Erythroblast (primary cell): ENCODE data around the gene MIP.
"Not testable (repeated sequence)": the region's sequence is repeated elsewhere in the genome, so short reads cannot be mapped to it uniquely, and the experiment has no call there.

ENCODE experiments used
- DNase-seq, 2 experiments: peaks; one replicate each; lab custom pipeline; 2025; lab: John Stamatoyannopoulos, UW
- GATA1 ChIP-seq: IDR thresholded peaks from 2 replicates; pipeline ENCODE4 v1.6.1; 2011; ENCODE audit warnings: low read depth, mild to moderate bottlenecking, control low read depth, low read length, moderate library complexity
- POLR2A ChIP-seq: IDR thresholded peaks from 2 replicates; pipeline ENCODE4 v1.6.1; 2011; ENCODE audit warnings: mild to moderate bottlenecking, low read length

Gene MIP

DNA sequence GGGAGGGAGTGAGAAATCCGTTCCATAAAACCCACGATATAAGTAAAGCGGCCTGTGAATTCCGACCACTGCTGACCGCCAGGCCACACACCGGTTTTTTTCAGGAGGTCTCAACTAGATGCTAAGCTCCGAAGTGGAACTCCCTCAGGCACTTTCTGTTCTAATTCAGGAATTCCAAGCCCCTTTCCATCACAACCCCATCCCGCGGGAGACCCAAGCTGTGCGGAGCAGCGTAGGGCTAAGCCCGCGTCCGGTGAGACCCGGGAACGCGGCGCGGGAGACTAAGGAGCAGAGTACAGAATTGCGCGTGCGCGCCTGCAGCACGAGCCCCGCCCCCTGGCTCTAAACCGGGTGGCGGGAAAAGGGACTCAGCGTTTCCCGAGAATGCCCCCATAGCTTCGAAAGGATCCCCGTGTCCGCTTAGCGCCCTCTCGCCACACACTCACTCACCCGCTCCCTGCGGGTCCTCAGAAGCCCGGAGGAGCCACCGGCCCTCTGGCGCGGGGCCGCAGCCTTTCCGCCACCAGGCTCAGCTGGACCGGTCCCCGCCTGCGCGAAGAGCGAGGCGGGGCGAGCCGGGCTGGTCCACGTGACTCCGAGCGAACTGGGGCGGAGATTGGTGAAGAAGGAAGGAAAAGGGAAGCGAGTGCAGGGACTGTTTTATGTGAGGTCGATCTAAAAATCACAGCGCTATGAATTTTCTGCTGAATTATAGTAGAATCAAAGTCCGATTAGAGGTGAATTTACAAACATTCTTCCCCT, 5.4 kb downstream of the MIP start, which contains the start of gene TIMELESS:
TSS of gene TIMELESS (minus strand) at position 567 of the 762 bp plus-strand sequence. CDS start 15,256 bp downstream, outside the sequence.
- DNase-seq: peak; percentile 91 to 94
- TF ChIP-seq GATA1 (no peak), POLR2A (peak; percentile 95)

GRCh38 chr12:56443208-56443607, 11.2 kb downstream of the MIP start:
- DNase-seq: not testable (repeated sequence)

DNA sequence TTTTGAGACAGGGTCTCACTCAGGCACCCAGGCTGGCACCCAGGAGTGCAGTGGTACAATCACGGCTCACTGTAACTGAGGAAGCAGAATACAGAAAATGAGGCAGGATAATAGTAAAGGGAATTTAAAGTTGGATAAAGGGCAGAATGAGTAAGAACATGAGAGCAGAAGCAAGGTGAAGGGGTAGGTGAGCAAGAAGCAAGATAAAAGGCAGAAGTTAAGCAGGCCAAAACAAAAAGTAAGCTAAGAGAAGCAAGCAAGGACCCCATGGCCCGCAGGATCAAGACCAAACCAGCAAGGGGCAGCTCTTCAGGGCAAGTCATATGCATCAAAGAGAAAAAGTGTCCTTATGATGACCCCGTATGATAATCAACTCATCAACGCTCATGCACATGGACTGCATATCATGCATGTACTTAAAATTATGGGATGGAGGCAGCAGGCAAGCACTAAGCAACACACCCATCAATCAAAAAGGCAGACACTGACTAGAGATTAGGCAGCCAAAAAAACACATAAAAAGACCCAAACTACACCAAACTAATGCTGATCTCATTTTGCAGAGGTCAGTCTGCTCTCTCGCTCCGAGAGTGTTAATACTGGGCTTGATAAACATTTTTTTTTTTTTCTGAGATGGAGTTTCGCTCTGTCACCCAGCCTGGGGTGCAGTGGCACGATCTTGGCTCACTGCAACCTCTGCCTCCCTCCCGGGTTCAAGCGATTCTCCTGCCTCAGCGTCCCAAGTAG, 16.9 kb downstream of the MIP start:
- peak; percentile 83 to 91 for DNase-seq
- no peak for TF ChIP-seq GATA1
- TF ChIP-seq POLR2A: no peak

DNA sequence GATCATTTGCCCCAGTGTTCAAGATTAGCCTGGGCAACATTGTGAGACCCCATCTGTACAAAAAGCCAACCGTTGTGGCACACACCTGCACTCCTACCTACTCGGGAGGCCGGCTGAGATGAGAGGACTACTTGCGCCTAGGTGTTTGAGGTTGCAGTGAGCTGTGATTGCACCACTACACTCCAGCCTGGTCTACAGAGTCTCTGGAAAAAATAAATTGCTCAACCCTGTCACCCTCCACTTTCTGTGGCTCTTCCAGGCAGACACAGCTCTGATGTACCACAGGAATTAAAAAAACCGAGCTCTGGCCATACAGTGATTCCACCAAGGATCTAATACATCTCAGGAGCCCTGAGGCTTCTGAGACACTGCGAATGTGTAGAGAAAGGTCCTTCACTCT, 19.6 kb downstream of the MIP start:
- no peak for DNase-seq
- TF ChIP-seq GATA1 (no peak), POLR2A (no peak)

DNA sequence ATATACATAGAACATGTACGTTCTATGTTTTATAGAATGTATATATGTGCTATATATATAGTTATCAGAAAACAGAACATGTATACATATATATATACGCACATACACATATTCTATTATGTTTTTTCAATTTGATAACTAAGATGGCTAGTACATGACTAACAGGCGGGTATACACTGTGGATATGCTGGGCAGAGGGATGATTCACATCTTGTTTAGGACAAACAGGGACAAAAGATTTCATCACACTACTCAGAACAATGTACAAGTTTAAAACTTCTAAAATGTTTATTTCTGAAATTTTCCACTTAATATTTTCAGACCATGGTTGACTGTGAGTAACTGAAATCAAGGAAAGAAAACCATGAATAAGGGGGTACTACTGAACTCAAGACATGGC, 22.6 kb downstream of the MIP start:
- no peak for DNase-seq
- no peak for TF ChIP-seq GATA1
- TF ChIP-seq POLR2A: no peak

DNA sequence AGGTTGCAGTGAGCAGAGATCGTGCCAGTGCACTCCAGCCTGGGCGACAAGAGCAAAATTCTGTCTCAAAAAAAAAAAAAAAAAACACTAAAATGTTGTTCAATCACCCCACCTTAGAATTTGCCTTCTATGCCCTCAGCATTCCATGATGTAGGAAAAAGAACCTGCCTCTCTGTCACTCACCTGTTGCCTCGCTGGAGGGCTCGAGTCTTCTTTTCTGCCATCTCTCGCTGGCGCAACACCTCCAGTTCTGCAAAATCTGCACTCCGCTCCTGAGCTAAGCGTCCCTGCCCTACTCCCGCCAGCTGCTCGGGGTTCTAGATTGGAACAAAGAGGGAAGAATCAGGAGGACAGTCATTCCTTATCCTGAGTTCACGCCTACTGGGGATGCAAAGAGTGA, 23.2 kb downstream of the MIP start:
- TF ChIP-seq GATA1 (no peak), POLR2A (no peak)

DNA sequence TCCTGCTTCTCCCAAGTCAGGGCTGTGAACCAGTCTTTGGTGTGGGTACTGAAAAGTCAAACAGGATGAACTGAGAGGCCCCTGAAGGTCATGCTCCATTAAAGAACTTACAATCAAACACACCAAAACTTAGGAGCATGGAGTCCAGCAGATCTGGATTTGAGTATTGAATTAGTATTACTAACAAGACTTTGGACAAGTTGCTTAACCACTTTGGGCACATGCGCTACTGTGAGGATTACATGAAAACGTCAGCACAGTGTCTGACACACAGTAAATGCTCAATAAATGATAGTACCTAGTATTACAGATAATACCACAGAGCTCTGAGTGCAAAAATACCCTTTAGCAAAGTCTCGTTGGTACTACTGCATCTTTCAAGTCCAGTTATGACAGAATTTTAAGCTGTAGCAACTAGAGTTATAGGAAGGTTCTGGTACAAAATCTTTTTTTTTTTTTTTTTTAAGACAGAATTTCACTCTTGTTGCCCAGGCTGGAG, 28.5 kb downstream of the MIP start:
- TF ChIP-seq POLR2A (no peak), GATA1 (no peak)
- no peak for DNase-seq

More for the DNA sequence above, 23.2 kb downstream of the MIP start:
- no peak for DNase-seq

GRCh38 chr12:56425193-56425592, 29.3 kb downstream of the MIP start:
- TF ChIP-seq GATA1: no peak
- TF ChIP-seq POLR2A: no peak
- no peak for DNase-seq

- TF ChIP-seq POLR2A (no peak), GATA1 (no peak)
- no peak for DNase-seq
Measured at GRCh38 chr12:56420411-56420810, 34.0 kb downstream of the MIP start.

DNA sequence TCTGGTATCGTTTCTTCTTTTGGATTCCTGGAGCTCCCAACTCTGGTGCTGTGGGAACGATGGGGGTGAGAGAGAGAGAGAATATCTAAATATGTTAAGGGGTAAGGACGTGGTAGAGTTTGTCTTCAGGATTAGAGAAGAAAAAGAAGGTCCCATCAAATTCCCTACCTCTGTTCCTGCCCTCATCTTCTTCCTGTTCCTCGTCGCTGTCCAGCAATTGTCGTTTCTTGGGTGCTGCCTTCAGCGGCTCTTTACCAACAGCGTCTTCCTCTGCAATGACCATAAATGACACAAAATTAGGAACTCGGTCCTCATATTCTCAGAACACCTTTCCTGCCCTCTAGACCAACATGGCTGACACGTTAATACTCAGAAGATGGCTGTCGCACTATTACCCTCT, 36.7 kb downstream of the MIP start:
- TF ChIP-seq GATA1 (no peak), POLR2A (no peak)
- DNase-seq: no peak

- TF ChIP-seq GATA1 (no peak), POLR2A (no peak)
- DNase-seq: no peak
Measured at GRCh38 chr12:56414401-56414800, 40.1 kb downstream of the MIP start.

DNA sequence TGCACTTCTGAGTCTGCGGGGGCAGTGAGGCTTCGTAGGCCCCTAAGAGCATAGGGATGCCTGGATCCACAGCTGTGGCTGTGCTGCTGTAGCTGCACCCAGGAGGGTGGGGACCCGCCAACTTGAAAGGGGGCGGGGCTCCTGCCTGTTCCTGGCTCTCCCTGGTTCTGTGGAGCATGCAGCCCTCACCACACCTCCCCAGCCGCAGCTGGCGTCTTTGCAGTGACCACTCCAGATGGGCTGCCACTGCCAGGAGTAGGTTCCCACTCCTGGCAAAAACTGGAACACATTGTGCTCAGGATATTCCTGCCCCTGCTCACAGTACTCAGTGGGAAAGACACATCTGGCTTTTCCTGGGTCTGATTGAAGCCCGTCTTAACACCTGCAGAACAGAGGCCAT, 41.1 kb downstream of the MIP start:
- no peak for DNase-seq
- TF ChIP-seq POLR2A (no peak), GATA1 (no peak)

DNA sequence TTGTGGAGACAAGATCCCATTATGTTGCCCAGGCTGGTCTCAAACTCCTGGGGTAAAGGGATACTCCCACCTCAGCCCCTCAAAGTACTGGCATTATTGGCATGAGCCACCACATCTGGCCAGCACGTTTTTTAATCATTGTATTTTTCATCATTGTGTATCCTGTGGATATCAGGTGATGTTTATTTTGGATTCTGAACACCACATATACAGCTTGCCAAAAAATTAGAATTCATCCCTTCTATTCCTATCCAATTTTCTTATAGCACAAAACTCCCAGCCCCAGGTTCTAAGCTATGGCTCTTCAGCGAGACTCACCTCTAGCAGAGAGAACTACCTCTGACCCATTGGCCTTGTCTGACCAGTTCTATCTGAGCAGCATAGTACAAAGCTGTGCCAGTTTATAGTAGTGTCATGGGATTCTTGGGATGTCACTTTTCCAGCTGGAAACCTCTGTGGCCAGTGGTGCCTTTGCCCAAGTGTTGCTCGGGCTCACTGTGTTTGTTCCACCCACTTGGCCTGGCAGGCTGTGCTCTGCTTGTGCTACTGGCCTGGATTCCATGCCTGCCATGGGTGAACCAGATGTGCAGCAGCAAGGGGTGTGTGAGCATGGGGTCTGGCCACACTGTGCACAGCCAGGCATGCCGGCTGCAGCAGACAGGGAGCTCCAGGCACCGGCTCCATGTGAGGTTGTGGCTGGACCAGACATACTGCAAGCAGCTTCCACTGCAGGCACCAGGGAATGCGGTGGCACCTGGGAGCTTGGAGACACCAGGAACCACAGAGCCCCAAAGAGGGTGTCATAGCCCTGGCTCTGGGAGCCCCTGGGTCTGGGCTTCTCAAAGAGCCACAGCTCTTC, 42.4 kb downstream of the MIP start:
- DNase-seq: no peak
- TF ChIP-seq GATA1: no peak
- TF ChIP-seq POLR2A: no peak

DNA sequence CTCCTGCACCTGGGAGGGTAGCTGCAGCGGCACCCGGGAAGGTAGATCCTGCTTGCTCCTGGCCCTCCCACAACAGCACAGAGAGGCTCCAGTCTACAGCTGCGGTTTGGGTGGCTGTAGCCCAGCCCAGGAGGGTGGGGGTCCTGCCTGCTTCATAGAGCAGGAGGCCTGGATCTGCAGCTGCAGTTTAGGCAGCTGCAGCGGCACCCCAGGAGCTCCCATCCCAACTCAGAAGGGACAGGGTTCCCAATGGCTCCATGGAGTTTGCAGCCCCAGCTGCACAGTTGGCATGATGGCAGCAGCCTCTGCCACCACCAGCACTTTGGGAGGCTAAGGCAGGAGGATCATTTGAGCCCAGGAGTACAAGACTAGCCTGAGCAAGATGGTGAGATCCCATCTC, 43.7 kb downstream of the MIP start:
- DNase-seq: no peak
- TF ChIP-seq POLR2A (no peak), GATA1 (no peak)
